Keratinocyte (primary cell): Measurements from ENCODE around the gene CBLB.

Experiments
- EZH2 ChIP-seq: IDR thresholded peaks from one replicate; pipeline ENCODE4 v1.6.1; 2012; ENCODE audit warnings: inconsistent platforms, mild to moderate bottlenecking, low read length, moderate library complexity
- TF ChIP-seq, protein P1 (sequence below), 3 experiments: IDR thresholded peaks in 1 of 3; conservative IDR thresholded peaks in 1 of 3; optimal IDR thresholded peaks in 1 of 3; 2 replicates in 2 of 3; 3 replicates in 1 of 3; pipeline versions ENCODE3 to v1.5.1; 2011; ENCODE audit warnings: low read length in 3 of 3, mild to moderate bottlenecking in 3 of 3, moderate library complexity in 2 of 3, control low read depth in 1 of 3, inconsistent platforms in 1 of 3; ENCODE audit not compliant: insufficient read depth in 2 of 3; ENCODE audit errors: extremely low read depth in 1 of 3

DNA sequence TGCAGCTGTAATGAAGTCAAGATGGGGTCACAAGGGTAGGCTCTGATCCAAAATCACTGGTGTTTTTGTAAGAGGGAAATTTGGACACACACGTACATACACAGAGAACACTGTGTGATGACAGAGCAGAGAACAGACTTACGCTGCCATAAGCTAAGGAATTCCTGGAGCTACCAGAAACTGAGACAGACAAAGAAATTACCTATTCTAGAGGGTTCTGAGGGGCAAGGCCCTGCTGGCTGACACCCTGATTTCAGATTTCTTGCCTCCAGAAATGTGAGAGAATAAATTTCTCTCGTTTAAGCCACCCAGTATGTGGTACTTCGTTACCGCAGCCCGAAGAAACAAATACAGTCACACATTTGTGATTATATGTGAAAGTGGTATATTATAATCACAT is 24.8 kb downstream of the CBLB start:
- TF ChIP-seq, protein P1, sequence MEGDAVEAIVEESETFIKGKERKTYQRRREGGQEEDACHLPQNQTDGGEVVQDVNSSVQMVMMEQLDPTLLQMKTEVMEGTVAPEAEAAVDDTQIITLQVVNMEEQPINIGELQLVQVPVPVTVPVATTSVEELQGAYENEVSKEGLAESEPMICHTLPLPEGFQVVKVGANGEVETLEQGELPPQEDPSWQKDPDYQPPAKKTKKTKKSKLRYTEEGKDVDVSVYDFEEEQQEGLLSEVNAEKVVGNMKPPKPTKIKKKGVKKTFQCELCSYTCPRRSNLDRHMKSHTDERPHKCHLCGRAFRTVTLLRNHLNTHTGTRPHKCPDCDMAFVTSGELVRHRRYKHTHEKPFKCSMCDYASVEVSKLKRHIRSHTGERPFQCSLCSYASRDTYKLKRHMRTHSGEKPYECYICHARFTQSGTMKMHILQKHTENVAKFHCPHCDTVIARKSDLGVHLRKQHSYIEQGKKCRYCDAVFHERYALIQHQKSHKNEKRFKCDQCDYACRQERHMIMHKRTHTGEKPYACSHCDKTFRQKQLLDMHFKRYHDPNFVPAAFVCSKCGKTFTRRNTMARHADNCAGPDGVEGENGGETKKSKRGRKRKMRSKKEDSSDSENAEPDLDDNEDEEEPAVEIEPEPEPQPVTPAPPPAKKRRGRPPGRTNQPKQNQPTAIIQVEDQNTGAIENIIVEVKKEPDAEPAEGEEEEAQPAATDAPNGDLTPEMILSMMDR (optimal IDR thresholded peaks at IDR 0.05 in 1 of 3, IDR thresholded peaks at IDR 0.05 in 1 of 3, conservative IDR thresholded peaks at IDR 0.05 in 1 of 3; ENCODE audit: extremely low read depth in 1 of 3, insufficient read depth in 2 of 3, low read length in 3 of 3), result no peak
- TF ChIP-seq EZH2, result no peak
